HCT116 (cell line): ENCODE measurements around the gene CRIP3. TPM values are rescaled to one million over a fixed set of nuclear protein-coding genes. Genes with fewer than 3 reads are reported as not detected.

Experiments used
- ATAC-seq: fragments of 200-7000 bp; cut with Tn5 transposase; 2 replicates; pipeline ENCODE4 v1.9.1; 2020; ENCODE audit warnings: mild to moderate bottlenecking, moderate library complexity
- BruUV-seq: library from RNA; stranded (reverse); fragments of 400-500 nt; replicated peaks from 2 replicates; lab custom pipeline; 2021; lab: Mats Ljungman, UMichigan
- CTCF ChIA-PET: fragments of 300-600 bp; sonication (Branson Sonifier 250); formaldehyde crosslinking; loops from one replicate; lab custom pipeline; 2021; ENCODE audit warnings: antibody characterized with exemption; lab: Charles Lee
- POLR2A ChIA-PET: fragments of 300-600, 350-600 bp; sonication (Branson Sonifier 250); formaldehyde crosslinking; loops from one replicate; lab custom pipeline; 2021; ENCODE audit warnings: antibody characterized with exemption; lab: Charles Lee
- RAD21 ChIA-PET, 2 experiments: fragments of 300-600 bp; sonication (Branson Sonifier 250); formaldehyde crosslinking; loops; one replicate each; lab custom pipeline; 2023; ENCODE audit warnings: low total read pairs in 2 of 2; ENCODE audit not compliant: uncharacterized antibody in 2 of 2, unreplicated experiment in 2 of 2, low non-redundant PET in 1 of 2; lab: Charles Lee
- DNase-seq: peaks from one replicate; pipeline ENCODE4 v3.0.0-alpha.2; 2010; ENCODE audit warnings: low read depth, low spot score
- H2AFZ ChIP-seq: fragments of 200-600 bp; shearing (Covaris generic), sonication (generic); 2 replicates; pipeline ENCODE4 v1.6.1; 2017; ENCODE audit warnings: low read depth, mixed run types, mixed read lengths, antibody characterized with exemption, low read length; ENCODE audit not compliant: poor library complexity, severe bottlenecking
- H3K27ac ChIP-seq: 2 replicates; pipeline ENCODE4 v1.5.1; 2012; ENCODE audit warnings: low read depth, low read length
- H3K27me3 ChIP-seq: fragments of 200-600 bp; sonication (generic); 2 replicates; pipeline ENCODE4 v1.6.1; 2016; ENCODE audit warnings: mixed run types, low read length, mixed read lengths; ENCODE audit not compliant: insufficient read depth
- H3K36me3 ChIP-seq, 2 experiments: fragments of 200-500 bp in 1 of 2; fragments of 200-600 bp in 1 of 2; sonication (Bioruptor generic) in 1 of 2; sonication (generic) in 1 of 2; 2 replicates each; pipeline versions ENCODE4 v1.5.1 to v1.6.1; 2014 to 2016; ENCODE audit warnings: low read length in 2 of 2, inconsistent platforms in 1 of 2, mixed read lengths in 1 of 2, mixed run types in 1 of 2; ENCODE audit not compliant: insufficient read depth in 2 of 2, control insufficient read depth in 1 of 2
- H3K4me1 ChIP-seq, 2 experiments: fragments of 200-600 bp in 1 of 2; sonication (generic) in 1 of 2; 2 replicates each; pipeline versions ENCODE4 v1.5.1 to v1.6.1; 2012 to 2017; ENCODE audit warnings: low read length in 2 of 2, inconsistent platforms in 1 of 2, mild to moderate bottlenecking in 1 of 2, mixed read lengths in 1 of 2, mixed run types in 1 of 2, moderate library complexity in 1 of 2; ENCODE audit not compliant: insufficient read depth in 2 of 2, control insufficient read depth in 1 of 2
- H3K4me2 ChIP-seq: fragments of 200-600 bp; sonication (generic); 2 replicates; pipeline ENCODE4 v1.6.1; 2017; ENCODE audit warnings: mixed run types, low read length, mixed read lengths
- H3K4me3 ChIP-seq, 2 experiments: fragments of 200-600 bp in 1 of 2; sonication (generic) in 1 of 2; replicated peaks in 1 of 2; 2 replicates each; pipeline ENCODE4 v1.5.1; 2011 to 2016; ENCODE audit warnings: low read length in 2 of 2, control low read depth in 1 of 2, low read depth in 1 of 2, mild to moderate bottlenecking in 1 of 2, mixed read lengths in 1 of 2, mixed run types in 1 of 2
- H3K79me2 ChIP-seq: fragments of 200-600 bp; sonication (generic); 2 replicates; pipeline ENCODE4 v1.6.1; 2017; ENCODE audit warnings: mild to moderate bottlenecking, mixed run types, low read length, moderate library complexity, mixed read lengths; ENCODE audit not compliant: insufficient read depth
- H3K9ac ChIP-seq: fragments of 200-600 bp; sonication (generic); 2 replicates; pipeline ENCODE4 v1.6.1; 2016; ENCODE audit warnings: low read length, mixed read lengths
- H3K9me2 ChIP-seq: fragments of 200-600 bp; sonication (generic), shearing (Covaris generic); 2 replicates; pipeline ENCODE4 v1.6.1; 2017; ENCODE audit warnings: mixed run types, mild to moderate bottlenecking, moderate library complexity; ENCODE audit not compliant: insufficient read depth
- H3K9me3 ChIP-seq, 2 experiments: fragments of 200-500 bp in 1 of 2; fragments of 200-600 bp in 1 of 2; sonication (Bioruptor generic) in 1 of 2; sonication (generic) in 1 of 2; 2 replicates each; pipeline ENCODE4 v1.6.1; 2014 to 2017; ENCODE audit warnings: low read length in 2 of 2, mixed read lengths in 2 of 2, inconsistent platforms in 1 of 2, low read depth in 1 of 2, mild to moderate bottlenecking in 1 of 2, mixed run types in 1 of 2, moderate library complexity in 1 of 2; ENCODE audit not compliant: control insufficient read depth in 1 of 2, insufficient read depth in 1 of 2
- H4K20me1 ChIP-seq: fragments of 200-600 bp; sonication (generic), shearing (Covaris generic); 2 replicates; pipeline ENCODE4 v1.6.1; 2017; ENCODE audit warnings: mixed run types, mild to moderate bottlenecking, moderate library complexity; ENCODE audit not compliant: insufficient read depth
- ATF3 ChIP-seq: IDR thresholded peaks from 2 replicates; pipeline ENCODE4 v1.6.1; 2012
- CBX3 ChIP-seq: IDR thresholded peaks from 2 replicates; pipeline ENCODE4 v1.6.1; 2012; ENCODE audit warnings: low read depth
- POLR2AphosphoS5 ChIP-seq: IDR thresholded peaks from 2 replicates; pipeline ENCODE4 v1.6.1; 2011; ENCODE audit warnings: mild to moderate bottlenecking, low read depth, low read length, moderate library complexity
- RAD21 ChIP-seq: IDR thresholded peaks from 2 replicates; pipeline ENCODE4 v1.6.1; 2012; ENCODE audit warnings: low read depth, mild to moderate bottlenecking
- REST ChIP-seq: IDR thresholded peaks from 2 replicates; pipeline ENCODE4 v1.6.1; 2012; ENCODE audit warnings: low read depth
- intact Hi-C: fragments of 100-400 bp; cut with micrococcal nuclease; formaldehyde crosslinking; loops from 2 replicates; pipeline ENCODE4 v1.10.0; 2022
- total RNA-seq: library from RNA; stranded (reverse); gene quantifications from one replicate; pipeline ENCODE4 v1.2.1, GENCODE V29; 2021; ENCODE audit not compliant: unreplicated experiment
- TF ChIP-seq, protein P1 (sequence below): IDR thresholded peaks from 2 replicates; pipeline ENCODE4 v1.6.1; 2011; ENCODE audit warnings: mild to moderate bottlenecking, low read length, moderate library complexity; ENCODE audit not compliant: insufficient replicate concordance; ENCODE audit errors: extremely low read depth

Gene CRIP3
- total RNA-seq, 1 experiment from 2014 or later, result not detected

DNA sequence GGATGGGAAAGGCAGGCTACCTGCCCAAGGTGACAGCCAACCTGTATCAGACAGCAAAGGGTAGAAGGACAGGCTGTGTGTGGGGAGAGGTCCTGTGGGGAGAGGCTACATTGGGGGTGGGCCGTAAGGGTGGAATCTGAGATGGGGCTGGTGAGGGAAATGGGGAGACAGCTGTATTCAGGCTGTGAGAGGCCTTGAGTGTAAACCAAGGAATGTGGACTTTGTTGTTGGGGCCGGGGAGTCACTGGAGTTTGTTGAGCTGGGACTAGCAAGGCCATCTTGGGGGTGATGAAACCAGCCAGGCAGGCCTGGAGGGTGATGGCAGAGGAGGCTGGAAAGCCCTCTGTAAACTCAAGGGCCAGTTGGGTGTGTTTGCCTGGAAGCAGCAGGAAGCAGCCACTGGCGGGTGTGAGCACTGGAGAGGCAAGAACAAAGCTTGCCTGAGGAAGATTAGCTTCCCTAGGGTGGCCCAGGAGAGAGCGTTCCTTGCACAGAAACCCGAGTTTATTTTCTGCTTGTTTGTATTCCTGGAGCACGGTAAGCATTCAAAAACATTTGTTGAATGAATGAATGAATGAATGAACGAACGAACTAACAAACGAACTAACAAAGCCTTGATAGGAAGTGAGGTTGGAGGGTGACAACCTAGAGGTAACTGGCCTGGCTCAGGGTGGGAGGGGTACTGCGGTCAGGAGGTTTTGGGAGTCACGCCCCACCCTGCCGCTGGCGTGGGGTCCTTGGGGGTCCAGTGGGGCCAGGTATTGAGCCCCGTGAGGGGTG, 46.4 kb downstream of the CRIP3 start:
- no peaks in the 10 kb centered on the region for H4K20me1 ChIP-seq
- RAD21 ChIA-PET, result no interaction called here
- H3K9me3 ChIP-seq, result no peaks in the 10 kb centered on the region
- no TSS peak for BruUV-seq
- H3K4me2 ChIP-seq, result no peak overlapping the region
- CTCF ChIA-PET, result interaction anchor here (1.0 to 3.8 kb wide), 5 partner anchors 10 to 245 kb away, joined by 3 to 23 read pairs (median 7); partner anchors contain the start of gene DNPH1
- DNase-seq (no peak), ATAC-seq (no peak)
- no peaks in the 10 kb centered on the region for H3K4me1 ChIP-seq
- TF ChIP-seq RAD21 (no peak), CBX3 (no peak), REST (no peak), ATF3 (no peak), POLR2AphosphoS5 (no peak)
- TF ChIP-seq, protein P1, sequence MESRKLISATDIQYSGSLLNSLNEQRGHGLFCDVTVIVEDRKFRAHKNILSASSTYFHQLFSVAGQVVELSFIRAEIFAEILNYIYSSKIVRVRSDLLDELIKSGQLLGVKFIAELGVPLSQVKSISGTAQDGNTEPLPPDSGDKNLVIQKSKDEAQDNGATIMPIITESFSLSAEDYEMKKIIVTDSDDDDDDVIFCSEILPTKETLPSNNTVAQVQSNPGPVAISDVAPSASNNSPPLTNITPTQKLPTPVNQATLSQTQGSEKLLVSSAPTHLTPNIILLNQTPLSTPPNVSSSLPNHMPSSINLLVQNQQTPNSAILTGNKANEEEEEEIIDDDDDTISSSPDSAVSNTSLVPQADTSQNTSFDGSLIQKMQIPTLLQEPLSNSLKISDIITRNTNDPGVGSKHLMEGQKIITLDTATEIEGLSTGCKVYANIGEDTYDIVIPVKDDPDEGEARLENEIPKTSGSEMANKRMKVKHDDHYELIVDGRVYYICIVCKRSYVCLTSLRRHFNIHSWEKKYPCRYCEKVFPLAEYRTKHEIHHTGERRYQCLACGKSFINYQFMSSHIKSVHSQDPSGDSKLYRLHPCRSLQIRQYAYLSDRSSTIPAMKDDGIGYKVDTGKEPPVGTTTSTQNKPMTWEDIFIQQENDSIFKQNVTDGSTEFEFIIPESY, result no peak
- no peak overlapping the region for H2AFZ ChIP-seq
- H3K9me2 ChIP-seq, result no peaks in the 10 kb centered on the region
- no peak overlapping the region for H3K9ac ChIP-seq
- H3K27ac ChIP-seq, result no peak overlapping the region
- H3K36me3 ChIP-seq, result no peaks in the 10 kb centered on the region
- H3K79me2 ChIP-seq, result no peaks in the 10 kb centered on the region
- intact Hi-C loops, result no loop called here
- POLR2A ChIA-PET, result no interaction called here
- H3K27me3 ChIP-seq, result no peaks in the 10 kb centered on the region
- no peak overlapping the region for H3K4me3 ChIP-seq
